Measurements from ENCODE around the gene MRAP2.
"Not testable (repeated sequence)": the region's sequence is repeated elsewhere in the genome, so short reads cannot be mapped to it uniquely, and the experiment has no call there.

MRAP2 gene

DNA sequence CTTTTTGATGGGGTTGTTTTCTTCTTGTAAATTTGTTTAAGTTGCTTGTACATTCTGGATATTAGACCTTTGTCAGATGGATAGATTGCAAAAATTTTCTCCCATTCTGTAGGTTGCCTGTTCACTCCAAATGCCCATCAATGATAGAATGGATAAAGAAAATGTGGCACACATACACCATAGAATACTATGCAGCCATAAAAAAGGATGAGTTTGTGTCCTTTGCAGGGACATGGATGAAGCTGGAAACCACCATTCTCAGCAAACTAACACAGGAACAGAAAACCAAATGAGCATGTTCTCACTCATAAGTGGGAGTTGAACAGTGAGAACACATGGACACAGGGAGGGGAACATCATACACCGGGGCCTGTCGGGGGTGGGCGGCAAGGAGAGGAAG lies 1.6 kb upstream of the MRAP2 start:
- DNase-seq (ENCODE audit: low spot score) = not testable (repeated sequence)

DNA sequence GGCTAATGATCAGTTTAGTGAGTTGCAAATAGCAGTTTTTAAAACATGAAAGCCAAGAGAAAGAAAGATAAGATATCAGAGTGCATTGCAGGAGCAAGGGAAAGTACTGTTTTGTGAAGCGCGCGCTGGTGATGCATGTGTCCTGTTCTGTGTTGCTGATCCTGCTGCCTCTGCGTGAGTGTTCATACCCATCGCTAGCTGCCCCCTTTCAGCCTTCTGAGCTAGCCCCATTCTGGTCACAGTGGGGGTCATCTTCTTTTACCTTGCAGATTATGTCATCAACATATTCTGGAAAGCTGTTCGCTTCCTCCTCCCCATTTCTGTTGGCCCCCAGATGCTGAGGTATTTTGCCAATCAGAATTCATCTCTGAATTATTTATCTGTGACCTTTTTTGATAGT lies 1.9 kb downstream of the MRAP2 start:
- no peak for DNase-seq (ENCODE audit: low spot score)

DNA sequence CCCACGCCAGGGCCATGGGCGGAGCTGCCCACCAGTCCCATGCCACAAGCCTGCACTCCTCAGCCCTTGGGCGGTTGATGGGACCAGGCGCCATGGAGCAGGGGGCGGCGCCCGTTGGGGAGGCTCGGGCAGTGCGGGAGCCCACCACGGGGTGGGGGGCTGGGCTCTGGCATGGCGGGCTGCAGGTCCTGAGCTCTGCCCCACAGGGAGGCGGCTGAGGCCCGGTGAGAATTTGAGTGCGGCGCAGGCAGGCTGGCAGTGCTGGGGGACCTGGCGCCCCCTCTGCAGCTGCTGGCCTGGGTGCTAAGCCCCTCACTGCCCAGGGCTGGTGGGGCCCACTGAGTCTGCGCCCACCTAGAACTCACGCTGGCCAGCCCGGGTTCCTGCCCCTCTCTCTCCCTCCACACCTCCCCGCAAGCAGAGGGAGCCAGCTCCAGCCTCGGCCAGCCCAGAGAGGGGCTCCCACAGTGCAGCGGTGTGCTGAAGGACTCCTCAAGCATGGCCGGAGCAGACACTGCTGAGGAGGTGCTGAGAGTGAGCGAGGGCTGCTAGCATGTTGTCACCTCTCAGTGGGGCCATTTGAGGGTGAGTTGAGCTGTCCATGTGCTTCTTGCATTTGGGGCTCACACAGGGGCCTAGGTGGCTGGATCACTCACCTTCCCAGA lies 4.0 kb downstream of the MRAP2 start:
- DNase-seq (ENCODE audit: low spot score) = no peak

DNA sequence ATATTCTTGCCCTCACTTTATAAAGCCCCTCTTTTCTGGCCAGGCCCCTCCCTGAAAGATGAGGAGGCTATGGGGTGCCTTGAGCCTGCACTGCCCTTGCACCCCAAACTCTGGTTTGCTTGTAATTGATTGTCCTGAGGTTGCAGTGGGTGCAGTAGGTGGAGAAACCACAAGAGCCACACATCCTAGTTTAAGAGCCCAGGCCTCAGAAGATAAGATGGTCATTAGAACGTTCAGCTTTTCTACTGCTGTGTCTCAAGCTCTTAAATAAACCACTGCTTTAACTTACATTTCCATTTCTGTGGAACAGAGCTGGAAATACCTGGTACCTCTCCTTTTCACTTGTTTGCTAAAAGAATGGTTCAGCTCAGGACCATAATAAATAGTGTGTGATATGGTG lies 9.0 kb downstream of the MRAP2 start:
- no peak for DNase-seq (ENCODE audit: low spot score)

DNA sequence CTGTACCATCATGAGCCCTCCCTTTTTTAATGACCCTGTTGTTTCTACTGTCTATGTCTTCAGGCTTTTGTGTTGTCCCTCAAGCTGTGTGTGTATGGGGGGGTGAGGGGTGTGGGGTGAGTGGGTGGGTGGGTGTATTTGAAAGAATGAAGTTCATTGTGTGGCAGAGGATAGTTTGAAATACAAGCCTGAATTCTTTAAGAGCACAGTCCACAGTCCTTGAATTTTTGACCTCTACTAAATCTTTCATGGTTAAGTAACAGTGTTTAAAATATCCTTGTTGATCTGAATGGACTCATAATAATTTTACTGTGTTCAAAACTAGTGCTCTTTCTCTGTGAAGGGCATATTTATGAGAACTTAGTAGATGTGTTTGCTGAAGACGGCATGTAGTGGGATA lies 10.0 kb downstream of the MRAP2 start:
- no peak for DNase-seq (ENCODE audit: low spot score)

DNA sequence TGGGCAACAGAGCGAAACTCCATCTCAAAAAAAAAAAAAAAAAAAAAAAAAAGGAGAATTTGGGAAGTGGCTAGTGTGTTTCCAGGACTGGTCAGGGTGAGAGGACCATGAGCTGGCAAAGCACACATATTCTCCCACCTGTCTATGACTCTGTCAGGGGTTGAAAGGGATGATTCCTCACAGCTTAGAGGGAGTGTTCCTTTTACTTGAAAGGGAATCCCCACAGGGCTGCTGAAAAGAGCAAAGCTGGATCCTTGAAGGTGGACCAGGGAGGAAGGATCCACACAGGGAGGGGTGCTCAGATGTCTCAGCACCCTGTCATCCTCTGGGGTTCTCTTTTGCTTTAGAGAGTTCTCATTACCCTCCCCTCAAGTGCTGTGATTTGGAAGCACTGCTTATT lies 13.2 kb downstream of the MRAP2 start:
- no peak for DNase-seq (ENCODE audit: low spot score)

DNA sequence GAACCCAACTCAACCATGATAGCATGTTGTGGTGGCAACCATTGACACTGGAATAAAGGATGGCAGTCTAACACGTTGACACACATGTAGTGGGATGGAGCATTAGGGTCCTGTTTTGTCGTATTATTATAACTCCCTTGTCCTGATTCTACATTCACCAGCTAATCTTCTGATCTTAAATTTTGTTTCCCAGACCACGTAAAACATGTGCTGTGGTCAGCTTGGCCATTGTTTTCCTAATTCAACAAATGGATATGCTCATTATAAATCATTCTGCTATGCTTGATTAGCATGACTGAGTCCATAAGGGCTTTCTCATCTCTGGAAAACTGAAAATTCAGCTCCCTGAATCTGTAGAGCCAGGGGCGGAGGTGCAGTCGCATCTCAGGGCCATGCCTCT lies 15.0 kb downstream of the MRAP2 start:
- DNase-seq (ENCODE audit: low spot score) = no peak

DNA sequence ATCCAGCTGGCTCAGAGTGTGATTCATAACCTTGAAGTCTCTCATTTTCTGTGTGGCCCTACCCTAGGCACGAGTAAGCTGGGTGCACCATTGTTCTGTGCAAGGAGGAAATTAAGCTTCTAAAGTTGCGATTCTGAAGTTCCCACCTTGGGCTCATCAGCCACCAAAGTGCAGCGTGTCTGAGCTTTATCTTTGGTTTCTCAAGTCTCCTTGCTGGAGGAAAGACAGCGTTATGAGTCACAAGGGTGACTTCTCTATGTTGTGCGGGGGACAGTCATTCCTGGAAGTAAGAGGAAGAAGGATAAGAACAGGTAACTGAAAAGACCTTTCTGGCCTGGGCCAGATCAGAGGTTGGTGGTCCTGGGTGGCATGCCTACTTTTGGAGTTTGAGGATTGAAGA lies 16.8 kb downstream of the MRAP2 start:
- DNase-seq (ENCODE audit: low spot score) = no peak

DNA sequence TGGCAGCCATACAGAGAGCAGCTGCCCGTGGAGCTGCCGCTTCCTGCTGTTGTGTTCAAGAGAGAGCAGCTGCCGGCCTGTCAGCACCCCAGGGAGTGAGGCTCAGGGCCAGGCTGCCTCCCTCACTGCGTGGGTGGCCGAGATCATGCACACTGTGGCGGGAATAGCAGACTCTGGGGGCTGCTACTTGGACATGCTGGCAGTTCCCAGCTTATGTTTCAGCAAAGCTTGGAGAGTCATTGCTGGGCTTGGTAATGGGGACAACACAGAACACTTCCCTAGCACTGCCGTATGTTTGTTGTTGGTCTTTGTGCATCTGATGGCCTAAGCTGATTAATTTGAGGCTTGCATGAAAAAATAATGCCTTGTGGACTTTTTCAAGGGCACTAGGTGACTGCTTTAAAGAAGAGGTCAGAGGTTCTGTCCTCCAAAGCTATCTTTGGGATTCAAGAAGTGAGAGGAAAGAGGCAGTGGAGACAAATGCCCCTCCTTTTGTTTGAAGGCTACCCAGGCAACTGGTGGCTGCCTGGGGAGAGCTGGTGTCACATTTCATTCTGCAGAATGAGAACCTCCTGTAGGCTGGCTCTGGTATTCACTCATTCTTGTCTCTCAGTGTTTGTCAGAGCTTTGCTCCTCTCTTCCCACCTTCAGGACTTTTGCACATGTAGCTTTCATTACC lies 18.8 kb downstream of the MRAP2 start:
- DNase-seq (ENCODE audit: low spot score) = peak; percentile 9

DNA sequence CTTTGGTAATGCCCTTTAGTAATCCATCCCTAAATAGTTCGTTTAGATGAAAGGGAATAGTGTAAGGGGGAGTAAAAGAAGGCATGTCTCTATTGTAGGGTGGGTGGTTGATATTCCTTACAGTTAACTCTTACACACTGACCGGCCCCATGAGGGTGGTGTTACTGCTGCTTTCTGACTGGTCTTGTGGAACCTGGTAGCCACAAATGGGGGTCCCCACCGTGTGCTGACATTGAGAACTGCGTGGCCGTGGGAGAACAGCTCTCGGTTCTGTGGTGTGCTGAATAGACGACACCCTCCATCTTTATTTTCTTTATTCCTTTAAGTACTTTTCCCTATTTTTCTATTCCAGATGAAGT lies 19.3 kb downstream of the MRAP2 start:
- DNase-seq (ENCODE audit: low spot score) = no peak

DNA sequence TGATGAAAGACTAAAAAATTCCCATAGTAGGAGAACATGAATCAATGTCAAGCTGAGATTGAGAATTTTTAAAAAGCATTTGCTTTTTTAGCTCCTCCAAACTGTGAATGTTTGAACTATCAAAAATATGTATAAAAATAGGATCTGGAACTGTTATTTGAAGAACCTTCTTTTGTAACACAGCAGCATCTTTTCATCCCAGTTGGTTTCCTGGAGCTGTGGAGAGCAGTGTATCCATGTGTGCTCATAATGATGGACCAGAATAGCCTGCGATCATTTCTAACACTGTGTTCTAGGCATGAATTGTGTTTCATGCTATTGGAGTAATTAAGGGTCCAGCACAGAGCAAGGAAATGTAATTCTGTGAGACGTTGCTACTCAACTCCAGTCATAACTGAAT lies 22.1 kb downstream of the MRAP2 start:
- DNase-seq (ENCODE audit: low spot score) = no peak

DNA sequence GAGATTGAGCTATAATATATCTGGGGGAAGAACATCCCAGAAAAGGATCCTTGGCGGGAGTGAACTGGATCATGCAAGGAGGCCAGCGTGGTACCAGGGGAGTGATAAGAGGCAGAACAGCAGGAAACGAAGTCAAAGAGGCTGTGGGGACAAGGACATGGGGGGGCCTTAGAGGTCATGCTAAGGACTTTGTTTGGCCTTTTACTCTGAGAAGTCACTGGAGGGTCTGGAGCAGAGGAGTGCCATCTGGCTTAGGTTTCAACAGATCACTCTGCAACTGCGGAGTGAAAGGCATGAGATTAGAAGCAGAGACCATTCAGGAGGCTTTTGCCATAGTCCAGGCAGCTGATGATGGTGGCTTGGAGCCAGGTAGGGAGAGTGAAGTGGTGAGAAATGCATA lies 24.3 kb downstream of the MRAP2 start:
- no peak for DNase-seq (ENCODE audit: low spot score)

DNA sequence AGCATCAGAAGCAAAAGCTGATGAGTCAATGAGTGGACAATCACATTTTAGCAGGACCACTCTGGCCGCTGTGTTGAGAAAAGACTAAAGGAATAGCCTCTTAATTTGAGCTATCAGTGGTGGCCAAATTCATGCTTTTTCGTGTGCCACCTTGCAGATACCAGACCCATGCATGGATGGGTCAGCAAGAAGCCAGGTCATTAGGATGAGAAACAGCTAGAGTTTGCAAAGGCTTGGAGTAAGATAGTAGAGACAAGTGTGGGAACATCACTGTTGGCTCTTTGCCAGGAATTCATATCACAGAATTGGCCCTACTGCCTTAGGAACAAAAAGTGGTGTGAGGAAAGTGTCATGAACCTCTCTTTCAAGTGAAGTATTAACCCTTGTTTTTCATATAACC lies 25.5 kb downstream of the MRAP2 start:
- no peak for DNase-seq (ENCODE audit: low spot score)

DNA sequence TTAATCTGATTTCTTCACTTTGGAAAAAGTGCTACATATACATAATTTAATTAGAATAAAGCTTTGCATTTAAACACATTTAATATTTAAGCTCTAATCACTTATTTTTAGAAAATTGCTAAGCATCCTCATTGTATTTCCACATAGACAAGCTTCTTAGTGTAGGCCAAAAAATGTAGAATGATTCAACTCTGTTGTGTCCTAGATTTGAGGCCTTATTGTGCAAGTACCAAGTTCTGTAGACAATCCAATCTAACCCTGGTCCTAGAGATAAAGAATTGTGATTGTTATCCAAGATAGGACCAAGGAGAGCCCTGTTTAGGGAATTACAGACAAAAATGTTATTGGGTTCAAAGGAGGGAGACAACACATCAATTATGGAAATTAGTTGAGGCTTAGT lies 27.6 kb downstream of the MRAP2 start:
- no peak for DNase-seq (ENCODE audit: low spot score)

DNA sequence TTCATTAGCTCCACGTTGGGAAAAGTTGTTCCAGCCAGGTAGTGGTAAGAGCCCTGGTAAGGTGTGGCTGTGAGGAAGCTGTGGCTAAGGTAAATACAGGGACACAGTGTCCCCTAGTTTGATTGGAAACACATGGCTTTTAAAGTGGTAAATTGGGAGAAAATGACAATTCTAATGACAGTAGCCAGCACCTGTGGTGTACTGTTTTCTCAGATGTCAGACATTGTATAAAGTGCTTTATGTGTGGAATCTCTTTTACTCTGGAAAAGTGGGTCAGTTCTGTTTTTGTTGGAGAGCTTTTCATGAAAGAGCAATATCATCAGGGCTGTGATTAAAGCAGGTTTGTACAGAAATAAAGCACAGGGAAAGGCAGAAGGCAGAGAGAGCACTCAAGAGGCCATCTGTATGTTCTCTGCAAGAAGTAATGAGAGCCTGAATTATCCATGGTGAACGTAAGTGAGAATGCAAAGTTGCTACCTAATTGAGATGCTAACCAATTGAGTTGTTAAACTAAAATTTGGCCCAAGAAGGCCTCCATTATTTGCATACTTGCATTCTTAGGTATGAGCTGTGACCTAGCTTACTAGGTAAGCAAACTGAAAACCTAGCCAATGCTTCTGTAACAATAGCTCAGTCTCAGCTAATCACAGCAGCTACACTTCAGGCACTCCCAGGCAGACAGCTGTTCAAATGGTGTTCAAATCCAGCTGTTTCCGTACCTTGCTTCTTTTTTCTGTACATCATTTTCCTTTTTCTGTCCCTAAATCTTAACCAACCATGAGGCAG lies 28.2 kb downstream of the MRAP2 start:
- DNase-seq (ENCODE audit: low spot score) = no peak

DNA sequence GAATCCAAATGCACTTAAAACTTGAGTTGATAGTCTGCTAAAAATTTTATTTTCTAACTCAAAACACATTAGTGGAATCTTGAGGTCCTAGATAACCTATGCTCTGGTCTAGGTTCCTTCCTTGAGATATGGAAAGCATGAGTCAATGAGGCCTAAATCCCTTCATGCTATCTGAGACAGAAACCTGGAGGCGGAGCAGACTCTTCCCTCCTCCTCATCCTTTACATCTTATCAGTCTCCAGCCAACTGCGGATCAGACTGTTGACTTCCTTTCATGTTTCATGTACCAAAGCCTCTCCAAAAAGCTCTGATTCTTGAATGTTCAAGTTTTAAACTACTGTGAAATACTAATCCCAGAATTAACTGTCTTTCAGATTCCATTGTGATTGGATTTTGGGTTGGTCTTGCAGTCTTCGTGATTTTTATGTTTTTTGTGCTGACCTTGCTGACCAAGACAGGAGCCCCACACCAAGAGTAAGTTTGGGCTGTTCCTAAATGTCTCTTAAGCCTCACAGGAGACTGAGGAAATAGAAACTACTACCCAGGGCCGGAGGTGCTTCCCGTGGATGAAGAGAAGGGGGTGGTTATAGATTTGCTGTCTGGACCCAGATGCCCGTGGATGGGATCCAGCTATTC lies 29.1 kb downstream of the MRAP2 start:
- DNase-seq (ENCODE audit: low spot score) = no peak

DNA sequence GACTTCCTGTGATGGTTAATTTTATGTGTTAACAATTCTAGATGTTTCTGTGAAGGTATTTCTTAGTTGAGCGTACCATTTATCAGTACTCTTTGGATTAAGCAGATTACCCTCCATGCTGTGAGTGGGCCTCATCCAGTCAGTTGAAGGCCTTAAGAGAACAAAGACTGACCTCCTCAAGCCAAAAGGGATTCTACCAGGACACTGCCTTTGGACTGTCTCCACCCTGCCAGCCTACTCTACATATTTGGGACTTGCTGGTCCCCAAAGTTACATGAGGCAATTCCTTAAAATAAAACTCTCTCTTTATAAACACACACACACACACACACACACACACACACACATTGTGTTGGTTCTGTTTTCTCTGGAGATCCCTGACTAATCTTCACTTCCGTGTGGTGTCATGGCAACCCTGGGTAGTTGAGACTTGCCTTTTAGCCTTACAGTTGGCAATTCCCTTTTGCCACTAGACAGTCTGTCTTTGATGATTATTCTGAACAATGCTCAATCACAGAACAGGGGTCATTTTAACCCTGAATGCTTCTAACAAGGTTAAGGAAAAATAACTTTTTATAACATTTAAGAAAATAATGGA lies 32.2 kb downstream of the MRAP2 start:
- no peak for DNase-seq (ENCODE audit: low spot score)

DNA sequence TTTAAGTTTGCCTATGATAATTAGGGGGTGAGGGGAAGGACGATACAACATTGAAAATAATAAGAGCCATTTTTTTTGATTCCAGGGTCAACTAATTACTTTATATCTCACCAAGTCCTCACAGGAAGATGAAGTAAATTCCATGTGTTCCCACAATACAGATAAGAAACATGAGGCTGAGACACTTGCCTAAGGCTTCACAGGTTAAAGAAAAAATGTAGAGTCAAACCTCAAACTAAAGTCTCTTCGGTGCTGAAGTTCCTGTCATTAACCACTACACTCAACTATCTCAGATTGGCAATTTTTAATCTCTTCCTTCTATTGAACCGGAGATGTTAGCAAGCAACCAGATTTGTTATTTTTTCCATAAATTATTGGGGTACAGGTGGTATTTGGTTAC lies 33.0 kb downstream of the MRAP2 start:
- no peak for DNase-seq (ENCODE audit: low spot score)

DNA sequence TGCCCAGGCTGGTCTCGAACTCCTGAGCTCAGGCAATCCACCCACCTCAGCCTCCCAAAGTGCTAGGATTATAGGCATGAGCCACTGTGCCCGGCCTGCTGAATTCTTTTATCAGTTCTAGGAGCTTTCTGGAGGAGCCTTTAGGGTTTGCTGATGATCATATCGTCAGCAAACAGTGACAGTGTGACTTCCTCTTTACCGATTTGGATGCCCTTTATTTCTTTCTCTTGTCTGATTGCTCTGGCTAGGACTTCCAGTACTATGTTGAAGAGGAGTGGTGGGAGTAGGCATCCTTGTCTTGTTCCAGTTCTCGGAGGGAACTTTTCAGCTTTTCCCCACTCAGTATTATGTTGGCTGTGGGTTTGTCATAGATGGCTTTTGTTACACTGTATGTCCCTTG lies 35.3 kb downstream of the MRAP2 start:
- DNase-seq (ENCODE audit: low spot score) = not testable (repeated sequence)

DNA sequence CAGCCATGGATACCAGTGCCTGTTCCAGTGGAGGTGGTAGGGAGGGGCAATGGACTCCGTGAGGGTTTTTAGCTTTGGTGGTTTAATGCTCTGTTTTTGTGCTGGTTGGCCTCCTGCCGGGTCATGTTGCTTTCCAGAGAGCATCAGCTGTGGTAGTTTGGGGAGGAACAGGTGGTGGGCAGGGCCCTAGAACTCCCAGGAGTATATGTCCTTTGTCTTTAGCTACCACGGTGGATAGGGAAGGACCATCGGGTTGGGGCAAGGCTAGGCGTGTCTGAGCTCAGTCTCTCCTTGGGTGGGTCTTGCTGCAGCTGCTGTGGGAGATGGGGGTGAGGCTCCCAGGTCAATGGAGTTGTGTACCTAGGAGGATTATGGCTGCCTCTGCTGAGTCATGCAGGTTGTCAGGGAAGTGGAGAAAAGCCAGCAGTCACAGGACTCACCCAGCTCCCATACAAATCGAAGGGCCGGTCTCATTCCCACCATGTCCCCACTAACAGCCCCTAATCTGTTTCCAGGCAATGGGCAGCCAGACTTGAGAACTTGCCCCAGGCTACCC lies 38.9 kb downstream of the MRAP2 start:
- DNase-seq (ENCODE audit: low spot score) = no peak

DNA sequence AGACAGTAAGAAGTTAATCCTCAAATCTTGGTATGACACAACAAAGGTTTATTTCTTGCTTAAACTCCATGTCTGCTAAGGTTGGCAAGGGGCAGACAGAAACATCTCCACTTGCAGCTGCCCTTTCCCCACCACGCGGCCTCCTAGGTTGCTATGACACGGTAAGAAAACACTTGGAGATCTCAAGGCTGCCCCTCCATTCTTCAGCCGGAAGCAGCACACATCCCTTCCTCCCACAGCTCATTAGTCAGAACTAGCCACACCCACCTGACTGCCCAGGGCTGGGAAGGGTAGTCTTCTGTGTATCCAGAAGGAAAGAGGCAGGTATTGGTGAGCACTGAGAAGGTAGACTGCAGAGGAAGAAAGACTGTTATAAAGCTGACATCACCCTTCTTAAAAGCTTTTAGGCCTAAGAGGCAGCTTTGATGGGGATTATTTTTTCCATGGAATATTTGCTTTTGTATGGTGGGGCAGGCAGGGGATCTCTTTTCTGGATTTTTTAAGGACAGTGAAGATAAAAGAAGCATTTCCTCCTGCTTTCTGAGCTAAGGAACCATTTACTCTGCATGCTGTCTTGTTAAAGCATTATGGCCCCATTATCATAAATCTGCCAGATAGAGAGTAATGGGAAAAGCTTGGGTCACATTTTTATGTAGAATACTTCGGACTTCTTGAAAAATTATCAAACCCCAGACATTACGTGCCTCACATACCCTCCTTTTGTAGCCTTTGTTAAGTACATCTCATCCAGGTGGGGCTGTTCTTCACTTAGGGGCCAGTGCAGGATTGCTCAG lies 41.6 kb downstream of the MRAP2 start:
- no peak for DNase-seq (ENCODE audit: low spot score)
